Upper lobe of right lung (tissue), 1 donor: Measurements from ENCODE around the gene RASGRP1. TPM values are rescaled to one million over a fixed set of nuclear protein-coding genes. Genes with fewer than 3 reads are reported as not detected.

Experiments
- ATAC-seq: fragments of 200-7000 bp; cut with Tn5 transposase; one replicate; pipeline ENCODE4 v1.9.1; 2020; ENCODE audit warnings: mild to moderate bottlenecking, moderate library complexity
- DNase-seq: peaks from one replicate; pipeline ENCODE4 v3.0.0-alpha.2; 2020
- H3K27ac ChIP-seq: fragments of 200-600 bp; one replicate; pipeline ENCODE4 v1.8.0; 2022
- H3K27me3 ChIP-seq: fragments of 200-600 bp; one replicate; pipeline ENCODE4 v1.8.0; 2022; ENCODE audit warnings: mild to moderate bottlenecking
- H3K36me3 ChIP-seq: fragments of 200-600 bp; one replicate; pipeline ENCODE4 v1.8.0; 2022
- H3K4me1 ChIP-seq: fragments of 200-600 bp; one replicate; pipeline ENCODE4 v1.8.0; 2022
- H3K4me3 ChIP-seq: fragments of 200-600 bp; one replicate; pipeline ENCODE4 v1.8.0; 2022; ENCODE audit warnings: mild to moderate bottlenecking
- H3K9me3 ChIP-seq: fragments of 200-600 bp; one replicate; pipeline ENCODE4 v1.8.0; 2022
- CTCF ChIP-seq: fragments of 200-600 bp; IDR thresholded peaks from one replicate; pipeline ENCODE4 v1.8.0; 2022; ENCODE audit warnings: antibody characterized with exemption
- intact Hi-C: fragments of 100-400 bp; cut with DNase I; formaldehyde crosslinking; loops from one replicate; pipeline ENCODE4 v1.11.0; 2022
- total RNA-seq: library from RNA; stranded (reverse); fragmentation: NEBNext Ultra II Directional; extraction: Animal tissue kit (Norgen Biotek cat#: 25700); gene quantifications from one replicate; pipeline ENCODE4 v1.2.1, GENCODE V29; 2021
- donor health status: DM: no; HTN: yes; CAD: no; lungs with severe emphysema.

The RASGRP1 gene
- total RNA-seq, 1 donor from 2014 or later, result 9.4 TPM

GRCh38 chr15:38600236-38600635 is 35.6 kb upstream of the RASGRP1 start:
- H3K27me3 ChIP-seq, result no peaks in the 10 kb centered on the region
- DNase-seq, result no peak
- no peak for ATAC-seq
- no peak overlapping the region for H3K27ac ChIP-seq
- no peaks in the 10 kb centered on the region for H3K36me3 ChIP-seq
- H3K4me3 ChIP-seq, result no peak overlapping the region
- no peaks in the 10 kb centered on the region for H3K9me3 ChIP-seq
- no peaks in the 10 kb centered on the region for H3K4me1 ChIP-seq
- TF ChIP-seq CTCF, result no peak
- intact Hi-C loops, result no loop called here

GRCh38 chr15:38598749-38599148 is 34.1 kb upstream of the RASGRP1 start:
- Histone ChIP-seq H3K36me3 (no peaks in the 10 kb centered on the region), H3K9me3 (no peaks in the 10 kb centered on the region), H3K27ac (no peak overlapping the region), H3K4me3 (no peak overlapping the region), H3K27me3 (no peaks in the 10 kb centered on the region), H3K4me1 (no peaks in the 10 kb centered on the region)
- intact Hi-C loops, result no loop called here
- TF ChIP-seq CTCF, result no peak
- DNase-seq, result no peak
- no peak for ATAC-seq

- Histone ChIP-seq H3K27me3 (no peaks in the 10 kb centered on the region), H3K27ac (no peak overlapping the region), H3K4me1 (no peaks in the 10 kb centered on the region), H3K36me3 (no peaks in the 10 kb centered on the region), H3K9me3 (no peaks in the 10 kb centered on the region), H3K4me3 (no peak overlapping the region)
- ATAC-seq (no peak), DNase-seq (no peak)
- intact Hi-C loops, result no loop called here
- no peak for TF ChIP-seq CTCF
Observed at GRCh38 chr15:38597219-38597800, 32.7 kb upstream of the RASGRP1 start.

GRCh38 chr15:38593524-38593923 is 28.9 kb upstream of the RASGRP1 start:
- no peak overlapping the region for H3K27ac ChIP-seq
- intact Hi-C loops, result no loop called here
- H3K4me1 ChIP-seq, result no peaks in the 10 kb centered on the region
- no peak for DNase-seq
- no peak for TF ChIP-seq CTCF
- H3K36me3 ChIP-seq, result no peaks in the 10 kb centered on the region
- ATAC-seq, result peak; percentile 78
- H3K27me3 ChIP-seq, result no peaks in the 10 kb centered on the region
- no peaks in the 10 kb centered on the region for H3K9me3 ChIP-seq
- no peak overlapping the region for H3K4me3 ChIP-seq

- intact Hi-C loops, result no loop called here
- Histone ChIP-seq H3K9me3 (no peaks in the 10 kb centered on the region), H3K4me1 (no peaks in the 10 kb centered on the region), H3K27me3 (no peaks in the 10 kb centered on the region), H3K27ac (no peak overlapping the region), H3K4me3 (no peak overlapping the region), H3K36me3 (no peaks in the 10 kb centered on the region)
- DNase-seq (no peak), ATAC-seq (peak; percentile 85)
- no peak for TF ChIP-seq CTCF
Observed at GRCh38 chr15:38589502-38589901, 24.9 kb upstream of the RASGRP1 start.

- Histone ChIP-seq H3K9me3 (no peaks in the 10 kb centered on the region), H3K27me3 (no peaks in the 10 kb centered on the region), H3K36me3 (no peaks in the 10 kb centered on the region), H3K4me1 (no peaks in the 10 kb centered on the region), H3K4me3 (no peak overlapping the region), H3K27ac (no peak overlapping the region)
- no peak for ATAC-seq
- no peak for TF ChIP-seq CTCF
- intact Hi-C loops, result no loop called here
- DNase-seq, result no peak
Observed at GRCh38 chr15:38588672-38589071, 24.1 kb upstream of the RASGRP1 start.
